Activated naive CD4-positive, alpha-beta T cell treated with anti-CD3 and anti-CD28 coated beads, Interleukin-2, amount 50 U/mL, for 16 hours (primary cell): ENCODE measurements around the gene ZNF653.
A peak's percentile ranks its signal among the peaks of the same experiment; 100 is the strongest.
"Not testable (repeated sequence)": the region's sequence is repeated elsewhere in the genome, so short reads cannot be mapped to it uniquely, and the experiment has no call there.

Experiments
- DNase-seq: peaks from one replicate; pipeline ENCODE4 v3.0.0-alpha.2; 2020

ZNF653 gene

GRCh38 chr19:11480715-11481533 lies 24.7 kb downstream of the ZNF653 start, which contains the start of gene ELAVL3:
ELAVL3 (minus strand) TSS chr19:11481046; CDS start chr19:11480608, 438 bp downstream.
- peak; percentile 21 for DNase-seq

DNA sequence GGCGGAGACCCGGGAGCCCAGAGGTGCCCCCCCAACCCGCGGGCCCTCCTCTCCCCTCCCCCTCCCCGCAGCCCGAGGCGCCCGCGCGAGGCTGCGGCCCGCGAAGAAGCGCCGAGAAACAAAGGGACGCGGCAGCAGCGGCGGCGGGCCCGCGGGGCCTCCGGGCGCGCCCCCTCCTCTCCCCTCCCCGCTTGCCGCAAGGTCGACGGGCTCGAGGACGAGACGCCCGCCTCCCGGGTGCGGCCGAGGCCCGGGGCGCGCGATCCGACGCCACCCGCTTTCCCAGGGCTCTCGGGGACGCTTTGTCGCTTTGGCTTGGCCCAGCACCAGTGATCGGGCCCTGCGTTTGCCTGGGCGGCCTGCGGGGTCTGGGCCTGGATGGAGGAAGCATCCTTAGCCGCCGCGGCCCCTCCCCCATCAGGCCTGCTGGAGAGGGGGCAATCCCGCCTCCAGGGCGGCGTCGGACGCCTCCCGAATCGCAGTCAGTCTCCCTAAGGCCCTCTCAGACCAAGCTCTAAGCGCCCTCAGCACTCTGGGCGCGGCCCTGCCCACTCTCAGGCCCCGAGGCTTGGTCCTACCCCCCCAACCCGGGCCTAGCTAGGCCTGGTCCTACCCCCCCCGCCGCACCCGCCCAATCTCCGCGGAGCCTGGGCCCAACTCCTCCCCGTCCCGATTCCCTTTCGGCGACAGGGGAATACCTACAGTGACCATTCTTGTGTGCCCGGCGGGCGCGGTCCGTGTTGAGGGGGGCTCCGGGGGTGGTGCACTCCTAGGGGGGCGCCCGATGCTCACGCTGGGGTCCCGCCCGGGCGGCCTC lies 25.5 kb downstream of the ZNF653 start:
- DNase-seq = no peak

DNA sequence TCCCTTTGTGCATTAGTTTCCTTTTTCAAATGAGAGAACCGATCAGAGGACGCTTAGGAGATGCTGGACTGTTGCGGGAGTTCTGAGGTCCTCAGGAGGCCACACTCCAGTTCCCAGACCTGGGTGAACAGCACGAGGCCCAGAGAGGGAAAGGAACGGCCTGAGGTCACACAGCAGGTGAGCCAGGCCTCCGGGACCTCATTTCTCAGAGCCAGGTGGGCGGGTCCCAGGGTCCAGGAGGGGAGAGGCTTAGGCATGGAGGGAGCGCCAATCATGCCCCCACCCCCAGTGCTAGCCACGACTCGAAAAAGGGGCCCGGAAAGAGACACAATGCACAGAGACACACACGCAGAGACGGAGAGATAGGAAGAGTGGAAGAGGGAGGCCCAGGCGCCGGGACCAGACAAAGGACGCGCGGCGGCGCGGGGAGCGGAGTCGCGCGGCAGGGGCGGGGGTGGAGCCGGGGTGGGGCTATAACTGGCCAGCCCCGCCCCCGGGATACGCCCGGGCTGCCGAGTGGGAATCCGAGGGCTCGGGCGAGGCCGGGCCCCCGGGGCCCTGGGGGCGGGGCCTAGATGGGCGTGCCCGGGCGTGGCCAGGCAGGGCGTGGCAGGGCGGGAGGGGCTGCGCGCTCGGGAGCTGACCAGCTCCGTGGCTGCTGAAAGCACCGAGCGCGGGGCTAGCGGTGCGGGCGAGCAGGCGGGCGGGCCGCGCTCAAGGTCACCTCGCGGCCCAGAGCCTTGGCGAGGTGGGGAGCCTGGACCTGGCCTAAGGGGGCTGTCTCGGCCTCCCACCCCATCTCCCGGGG lies 26.3 kb downstream of the ZNF653 start:
- DNase-seq = no peak

GRCh38 chr19:11478167-11479089 lies 27.2 kb downstream of the ZNF653 start:
- no peak for DNase-seq

- DNase-seq = no peak
These were observed 29.8 kb downstream of the ZNF653 start for GRCh38 chr19:11475861-11476260.

DNA sequence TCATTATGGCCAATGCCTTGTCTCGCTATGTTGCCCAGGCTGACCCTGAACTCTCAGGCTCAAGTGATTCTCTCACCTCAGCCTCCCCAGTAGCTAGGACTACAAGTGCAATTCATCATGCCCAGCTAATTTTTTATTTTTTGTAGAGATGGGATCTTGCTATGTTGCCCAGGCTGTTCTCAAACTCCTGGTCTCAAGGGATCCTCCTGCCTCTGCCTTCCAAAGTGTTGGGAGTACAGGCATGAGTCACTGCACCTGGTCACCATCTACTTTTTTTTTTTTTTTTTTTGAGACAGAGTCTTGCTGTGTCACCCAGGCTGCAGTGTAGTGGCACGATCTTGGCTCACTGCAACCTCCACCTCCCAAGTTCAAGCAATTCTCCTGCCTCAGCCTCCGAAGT lies 30.3 kb downstream of the ZNF653 start:
- not testable (repeated sequence) for DNase-seq

- DNase-seq = no peak
These were observed 31.9 kb downstream of the ZNF653 start for GRCh38 chr19:11473725-11474124.

GRCh38 chr19:11468266-11468845 lies 37.3 kb downstream of the ZNF653 start:
- not testable (repeated sequence) for DNase-seq

DNA sequence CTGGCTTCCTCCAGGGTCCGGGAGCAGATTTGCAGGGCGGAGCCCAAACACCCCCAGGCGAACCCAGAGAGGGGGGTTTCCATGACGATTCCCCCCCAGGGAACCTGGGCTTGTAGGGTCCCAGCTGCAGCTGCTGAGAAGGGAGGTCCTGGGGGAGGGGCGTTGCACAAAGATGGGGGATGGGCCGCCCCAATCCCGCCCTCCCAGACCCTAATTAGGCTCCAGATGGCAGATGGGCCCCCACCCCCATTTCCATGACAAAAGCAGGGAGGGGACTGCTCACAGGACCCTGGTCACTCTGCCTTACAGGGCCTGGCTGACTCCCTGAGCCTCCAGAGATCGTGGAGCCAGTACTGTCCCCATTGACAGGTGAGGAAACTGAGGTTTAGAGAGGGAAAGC lies 40.0 kb downstream of the ZNF653 start:
- DNase-seq = no peak

DNA sequence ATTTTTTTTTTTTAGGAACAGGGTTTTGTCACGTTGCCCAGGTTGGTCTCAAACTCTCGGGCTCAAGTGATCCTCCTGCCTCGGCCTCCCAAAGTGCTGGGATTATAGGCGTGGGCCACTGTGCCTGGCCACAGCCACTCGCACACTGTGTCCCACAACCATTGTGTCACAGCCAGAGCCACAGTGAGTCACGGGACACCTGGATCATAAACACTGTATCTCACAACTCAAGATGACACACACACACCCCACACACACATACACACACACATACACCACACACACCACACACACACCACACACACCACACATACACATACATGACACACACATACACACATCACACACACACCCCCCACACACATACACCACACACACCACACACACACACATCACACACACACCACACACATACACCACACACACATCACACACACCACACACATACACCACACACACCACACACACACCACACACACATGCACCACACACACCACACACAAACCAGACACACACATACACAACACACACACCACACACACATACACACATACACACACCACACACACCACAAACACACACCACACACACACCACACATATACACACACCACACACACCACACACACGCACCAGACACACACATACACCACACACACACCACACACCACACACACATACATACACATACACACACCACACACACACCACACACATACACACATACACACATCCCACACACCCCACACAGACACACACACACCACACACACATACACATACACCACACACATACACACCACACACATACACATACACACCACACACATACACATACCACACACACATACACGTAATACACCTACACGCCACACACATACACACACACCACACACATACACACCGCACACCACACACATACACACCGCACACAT lies 41.0 kb downstream of the ZNF653 start:
- no peak for DNase-seq

DNA sequence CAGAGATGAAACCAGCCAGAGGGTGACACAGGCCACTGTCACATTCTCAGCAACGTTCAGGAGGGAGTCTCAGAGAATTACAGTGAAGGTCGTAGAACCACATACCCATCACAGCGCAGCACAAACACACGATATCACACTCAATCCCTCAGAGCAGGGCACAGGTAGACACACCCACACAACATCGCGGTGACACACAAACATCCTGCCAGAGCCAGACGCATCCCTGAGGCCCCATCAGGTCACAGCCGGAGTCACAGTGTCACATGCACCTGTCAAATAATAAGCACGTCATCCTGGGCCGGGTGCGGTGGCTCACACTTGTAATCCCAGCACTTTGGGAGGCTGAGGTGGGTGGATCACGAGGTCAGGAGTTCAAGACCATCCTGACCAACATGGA lies 42.2 kb downstream of the ZNF653 start:
- no peak for DNase-seq

DNA sequence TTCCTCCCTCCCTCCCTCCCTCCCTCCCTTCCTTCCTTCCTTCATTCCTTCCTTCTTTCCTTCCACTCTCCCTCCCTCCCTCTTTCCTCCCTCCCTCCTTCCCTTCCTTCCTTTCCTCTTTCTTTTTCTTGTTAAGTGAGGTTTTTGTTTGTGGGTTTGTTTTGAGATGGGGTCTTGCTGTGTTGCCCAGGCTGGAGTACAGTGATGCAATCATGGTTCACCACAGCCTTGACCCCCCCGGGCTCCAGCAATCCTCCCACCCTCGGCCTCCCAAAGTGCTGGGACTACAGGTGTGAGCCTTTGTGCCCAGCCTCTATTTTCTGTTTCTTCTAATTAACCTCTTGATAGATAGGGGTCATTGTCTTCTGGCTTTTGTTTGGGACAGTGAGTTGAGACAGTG lies 44.2 kb downstream of the ZNF653 start:
- no peak for DNase-seq

DNA sequence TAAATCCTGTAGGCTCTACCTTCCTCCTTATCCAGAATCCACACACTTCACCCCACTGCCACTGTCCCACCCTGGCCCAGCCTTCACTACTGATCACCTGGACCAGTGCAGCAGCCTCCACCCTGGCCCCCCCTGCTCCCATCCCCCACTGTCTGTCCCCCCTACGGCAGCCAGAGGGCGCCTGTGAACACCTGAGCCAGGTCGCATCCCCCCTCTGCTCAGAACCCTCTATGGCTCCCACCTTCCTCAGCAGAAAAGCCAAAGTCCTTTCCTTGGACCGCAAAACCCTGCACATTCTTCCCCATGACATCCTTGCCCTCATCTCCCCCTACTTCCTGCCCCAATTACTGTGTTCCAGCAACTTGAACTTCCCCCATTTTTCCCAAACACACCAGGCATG lies 45.4 kb downstream of the ZNF653 start:
- DNase-seq = no peak

GRCh38 chr19:11458912-11459311 lies 46.7 kb downstream of the ZNF653 start:
- not testable (repeated sequence) for DNase-seq

DNA sequence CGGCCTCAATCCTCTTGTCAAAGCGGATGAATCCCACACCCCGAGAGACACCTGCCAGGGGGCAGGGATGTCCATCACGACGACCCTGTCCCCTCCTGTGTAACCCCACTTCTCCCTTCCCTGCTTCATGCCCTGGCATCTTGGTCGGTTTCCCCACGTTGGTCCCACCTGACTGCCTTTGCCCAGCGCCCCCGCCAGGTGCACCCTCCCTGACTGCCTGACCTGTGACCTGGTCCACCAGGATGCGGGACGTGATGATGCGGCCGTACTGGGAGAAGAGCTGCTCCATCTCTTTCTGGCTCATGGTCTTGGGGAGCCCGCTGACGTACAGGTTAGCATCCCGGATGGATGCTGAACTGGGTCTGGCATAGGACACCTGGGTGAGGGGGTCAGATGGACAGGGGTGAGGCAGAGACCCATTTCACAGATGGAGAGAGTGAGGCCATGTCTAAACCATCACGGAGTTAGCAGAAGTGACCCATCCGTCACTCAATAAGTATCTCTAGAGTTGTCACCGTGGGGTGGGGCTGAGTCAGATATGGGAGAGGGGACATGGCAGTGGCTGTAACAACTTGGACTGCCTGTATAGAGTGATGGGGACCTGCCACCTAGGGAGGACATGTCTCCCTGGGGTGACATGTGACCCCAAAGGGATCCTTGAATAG lies 47.3 kb downstream of the ZNF653 start:
- no peak for DNase-seq

DNA sequence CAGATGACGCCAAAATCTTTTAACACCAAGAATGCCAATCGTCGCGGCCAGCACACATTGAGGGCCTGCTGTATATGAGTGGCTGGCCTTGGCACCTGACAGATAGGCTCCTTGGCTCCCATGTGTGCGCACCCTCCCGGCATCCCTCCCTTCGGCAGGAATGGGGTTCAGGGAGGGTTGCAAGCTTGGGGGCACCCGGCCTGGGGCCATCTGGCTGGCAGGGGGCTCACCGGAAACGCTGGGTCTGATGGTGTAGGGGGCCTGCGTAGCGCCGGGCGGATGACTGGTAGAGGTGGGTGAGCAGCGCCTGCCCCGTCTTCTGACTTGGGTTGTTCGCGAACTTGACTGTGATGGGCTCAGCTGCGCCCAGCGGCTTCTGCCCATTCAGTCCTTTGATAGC lies 47.8 kb downstream of the ZNF653 start:
- DNase-seq = no peak

- DNase-seq = no peak
These were observed 48.5 kb downstream of the ZNF653 start for GRCh38 chr19:11457115-11457514.

DNA sequence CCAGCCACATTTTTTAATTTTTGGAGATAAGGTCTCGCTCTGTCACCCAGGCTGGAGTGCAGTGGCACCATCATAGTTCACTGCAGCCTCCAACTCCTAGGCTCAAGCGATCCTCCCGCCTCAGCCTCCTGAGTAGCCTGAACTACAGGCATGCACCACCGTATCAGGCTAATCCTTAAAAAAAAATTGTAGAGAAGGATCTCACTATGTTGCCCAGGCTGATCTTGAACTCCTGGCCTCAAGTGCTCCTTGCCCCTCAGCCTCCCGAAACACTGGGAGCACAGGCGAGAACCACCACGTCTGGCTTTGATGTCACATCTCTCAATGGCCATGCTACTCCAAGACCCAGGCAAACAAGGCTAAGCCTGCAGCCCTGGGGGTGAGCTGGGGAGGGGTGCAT lies 49.0 kb downstream of the ZNF653 start:
- no peak for DNase-seq

DNA sequence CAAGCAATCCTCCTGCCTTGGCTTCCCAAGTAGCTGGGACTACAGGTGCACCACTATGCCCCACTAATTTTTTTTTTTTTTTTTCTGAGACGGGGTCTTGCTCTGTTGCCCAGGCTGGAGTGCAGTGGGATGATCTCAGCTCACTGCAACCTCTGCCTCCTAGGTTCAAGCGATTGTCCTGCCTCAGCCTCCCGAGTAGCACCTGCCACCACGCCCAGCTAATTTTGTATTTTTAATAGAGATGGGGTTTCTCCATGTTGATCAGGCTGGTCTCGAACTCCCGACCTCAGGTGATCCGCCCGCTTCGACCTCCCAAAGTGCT lies 50.4 kb downstream of the ZNF653 start:
- not testable (repeated sequence) for DNase-seq
